Thoracic aorta (tissue), 2 donors: ENCODE results near the gene SLC22A4. TPM values are rescaled to one million over a fixed set of nuclear protein-coding genes. Genes with fewer than 3 reads are reported as not detected.

Experiments used
- ATAC-seq: fragments of 150-250 bp; one replicate; pipeline ENCODE4 v1.8.0; 2017; ENCODE audit warnings: low read depth; ENCODE audit not compliant: insufficient number of reproducible peaks, low FRiP score
- DNase-seq: peaks from one replicate; pipeline ENCODE4 v3.0.0-alpha.2; 2020; ENCODE audit warnings: low spot score
- H3K27ac ChIP-seq, 2 donors: fragments of 200-600 bp; sonication (generic); 1 replicate in 1 of 2; 2 replicates in 1 of 2; pipeline ENCODE4 v1.5.1; 2016; ENCODE audit warnings: mild to moderate bottlenecking in 2 of 2, moderate library complexity in 2 of 2
- H3K27me3 ChIP-seq: fragments of 200-600 bp; sonication (generic); replicated peaks from 2 replicates; pipeline ENCODE4 v1.6.0; 2016; ENCODE audit warnings: mild to moderate bottlenecking; ENCODE audit not compliant: insufficient read depth
- H3K36me3 ChIP-seq: fragments of 200-600 bp; sonication (generic); one replicate; pipeline ENCODE4 v1.5.1; 2016
- H3K4me1 ChIP-seq, 2 donors: fragments of 200-600 bp; sonication (generic); 1 replicate in 1 of 2; 2 replicates in 1 of 2; pipeline versions ENCODE4 v1.5.1 to v1.6.0; 2016; ENCODE audit warnings: low read depth in 2 of 2, mild to moderate bottlenecking in 1 of 2; ENCODE audit not compliant: control insufficient read depth in 1 of 2
- H3K4me3 ChIP-seq: fragments of 200-600 bp; sonication (generic); 2 replicates; pipeline ENCODE4 v1.5.1; 2016; ENCODE audit warnings: mild to moderate bottlenecking
- H3K9me3 ChIP-seq: fragments of 200-600 bp; sonication (generic); 2 replicates; pipeline ENCODE4 v1.5.1; 2016
- CTCF ChIP-seq: fragments of 200-600 bp; sonication (generic); IDR thresholded peaks from one replicate; pipeline ENCODE4 v1.5.1; 2019; ENCODE audit warnings: antibody characterized with exemption
- total RNA-seq, 2 donors: library from RNA; depleted of rRNA; stranded (reverse); fragments of >200 nt; gene quantifications; one replicate each; pipeline versions ENCODE4 v1.1.0 to v1.2.3, GENCODE V29; 2016

Gene SLC22A4
- total RNA-seq, 2 donors from 2014 or later, result 0.14 to 2.1 TPM

GRCh38 chr5:132257131-132258101, 36.8 kb upstream of the SLC22A4 start, which contains the start of gene PDLIM4:
Gene PDLIM4 (plus strand): TSS chr5:132257696. CDS start chr5:132257735, 39 bp downstream.
- Histone ChIP-seq H3K9me3 (no peaks in the 10 kb centered on the region), H3K27me3 (no peaks in the 10 kb centered on the region), H3K36me3 (no peaks in the 10 kb centered on the region), H3K27ac (peak within 1 kb of the TSS; percentile 91 to 98), H3K4me1 (peaks cover 33 to 70% of the 10 kb centered on the region in 2 donors), H3K4me3 (peak within 1 kb of the TSS; percentile 84)
- DNase-seq, result no peak
- TF ChIP-seq CTCF, result no peak
- ATAC-seq, result no peak

GRCh38 chr5:132258102-132259068, 35.8 kb upstream of the SLC22A4 start:
- peaks cover 35 to 73% of the 10 kb centered on the region in 2 donors for H3K4me1 ChIP-seq
- no peak for TF ChIP-seq CTCF

GRCh38 chr5:132259069-132259851, 34.9 kb upstream of the SLC22A4 start:
- H3K4me1 ChIP-seq, result peaks cover 37 to 73% of the 10 kb centered on the region in 2 donors
- H3K27me3 ChIP-seq, result no peaks in the 10 kb centered on the region
- DNase-seq, result no peak
- peak overlapping the region; percentile 91 to 98 for H3K27ac ChIP-seq
- ATAC-seq, result peak; percentile 16
- H3K4me3 ChIP-seq, result peak overlapping the region; percentile 84
- no peaks in the 10 kb centered on the region for H3K36me3 ChIP-seq
- no peak for TF ChIP-seq CTCF
- H3K9me3 ChIP-seq, result no peaks in the 10 kb centered on the region

More at GRCh38 chr5:132258102-132259068, 35.8 kb upstream of the SLC22A4 start:
- DNase-seq (no peak), ATAC-seq (no peak)
- no peaks in the 10 kb centered on the region for H3K27me3 ChIP-seq
- no peaks in the 10 kb centered on the region for H3K9me3 ChIP-seq
- H3K27ac ChIP-seq, result peak overlapping the region; percentile 91 to 98
- no peaks in the 10 kb centered on the region for H3K36me3 ChIP-seq
- peak overlapping the region; percentile 84 for H3K4me3 ChIP-seq

GRCh38 chr5:132260051-132260450, 34.1 kb upstream of the SLC22A4 start:
- no peak for DNase-seq
- Histone ChIP-seq H3K4me3 (peak overlapping the region; percentile 84), H3K4me1 (peaks cover 30 to 73% of the 10 kb centered on the region in 2 donors), H3K27ac (peak overlapping the region; percentile 91 to 98), H3K9me3 (no peaks in the 10 kb centered on the region), H3K27me3 (no peaks in the 10 kb centered on the region), H3K36me3 (no peaks in the 10 kb centered on the region)
- ATAC-seq, result peak; percentile 3
- TF ChIP-seq CTCF, result no peak
